GM18526 (cell line): ENCODE measurements around the gene NXPE3.
A peak's percentile ranks its signal among the peaks of the same experiment; 100 is the strongest.

Source experiments
- POLR2A ChIP-seq: IDR thresholded peaks from 3 replicates; pipeline ENCODE4 v1.6.1; 2011; ENCODE audit not compliant: insufficient read length; ENCODE audit errors: extremely low read depth

Gene NXPE3

GRCh38 chr3:101857301-101857741 is 78.3 kb downstream of the NXPE3 start:
- no peak for TF ChIP-seq POLR2A

GRCh38 chr3:101858464-101859030 is 79.5 kb downstream of the NXPE3 start:
- no peak for TF ChIP-seq POLR2A

GRCh38 chr3:101859882-101860448 is 81.0 kb downstream of the NXPE3 start:
- TF ChIP-seq POLR2A: no peak

- peak; percentile 22 for TF ChIP-seq POLR2A
These were observed 82.3 kb downstream of the NXPE3 start for GRCh38 chr3:101861212-101861788.

GRCh38 chr3:101861789-101862415 is 82.9 kb downstream of the NXPE3 start:
- TF ChIP-seq POLR2A: no peak

GRCh38 chr3:101862416-101863165 is 83.6 kb downstream of the NXPE3 start:
- TF ChIP-seq POLR2A: no peak

GRCh38 chr3:101865751-101866509 is 86.9 kb downstream of the NXPE3 start:
- TF ChIP-seq POLR2A: no peak

- TF ChIP-seq POLR2A: no peak
These were observed 88.5 kb downstream of the NXPE3 start for GRCh38 chr3:101867511-101867910.

GRCh38 chr3:101867996-101868395 is 89.0 kb downstream of the NXPE3 start:
- no peak for TF ChIP-seq POLR2A

GRCh38 chr3:101868534-101869464 is 89.8 kb downstream of the NXPE3 start:
- no peak for TF ChIP-seq POLR2A

- no peak for TF ChIP-seq POLR2A
These were observed 91.1 kb downstream of the NXPE3 start for GRCh38 chr3:101870138-101870537.

- TF ChIP-seq POLR2A: no peak
These were observed 94.6 kb downstream of the NXPE3 start for GRCh38 chr3:101873619-101874018.

GRCh38 chr3:101876142-101876541 is 97.1 kb downstream of the NXPE3 start:
- TF ChIP-seq POLR2A: no peak
